Neuronal stem cell (in vitro differentiated cells): Measurements from ENCODE around the gene CRADD.
"Not testable (repeated sequence)": the region's sequence is repeated elsewhere in the genome, so short reads cannot be mapped to it uniquely, and the experiment has no call there.

Experiments used
- DNase-seq: peaks from one replicate; pipeline ENCODE4 v3.0.0-alpha.2; 2013; ENCODE audit warnings: low spot score
- H2AFZ ChIP-seq: one replicate; pipeline ENCODE4 v1.6.1; 2013; ENCODE audit warnings: mild to moderate bottlenecking, low read length, inconsistent platforms
- H2AK5ac ChIP-seq: 2 replicates; pipeline ENCODE4 v1.6.1; 2013; ENCODE audit warnings: low read depth, mild to moderate bottlenecking, inconsistent platforms, low read length, moderate library complexity, mixed read lengths
- H2BK120ac ChIP-seq: 2 replicates; pipeline ENCODE4 v1.6.1; 2013; ENCODE audit warnings: low read depth, mild to moderate bottlenecking, inconsistent platforms, low read length, moderate library complexity, mixed read lengths
- H2BK12ac ChIP-seq: one replicate; pipeline ENCODE4 v1.6.1; 2013; ENCODE audit warnings: low read length, inconsistent platforms
- H2BK15ac ChIP-seq: 2 replicates; pipeline ENCODE4 v1.6.1; 2013; ENCODE audit warnings: mild to moderate bottlenecking, low read length, inconsistent platforms, mixed read lengths
- H2BK5ac ChIP-seq: one replicate; pipeline ENCODE4 v1.6.1; 2013; ENCODE audit warnings: inconsistent platforms, mild to moderate bottlenecking, low read length, moderate library complexity
- H3K14ac ChIP-seq: one replicate; pipeline ENCODE4 v1.6.1; 2013; ENCODE audit warnings: low read length, inconsistent platforms
- H3K18ac ChIP-seq: 2 replicates; pipeline ENCODE4 v1.6.1; 2013; ENCODE audit warnings: low read length, inconsistent platforms
- H3K23ac ChIP-seq: 2 replicates; pipeline ENCODE4 v1.6.1; 2013; ENCODE audit warnings: low read depth, mild to moderate bottlenecking, mixed read lengths, low read length, inconsistent platforms; ENCODE audit not compliant: poor library complexity
- H3K27ac ChIP-seq: replicated peaks from 3 replicates; pipeline ENCODE4 v1.5.1; 2013; ENCODE audit warnings: low read length, inconsistent platforms
- H3K27me3 ChIP-seq, 3 experiments: 2 replicates each; pipeline ENCODE4 v1.6.1; 2013; ENCODE audit warnings: low read length in 3 of 3, mild to moderate bottlenecking in 2 of 3, inconsistent platforms in 1 of 3, low read depth in 1 of 3, mixed read lengths in 1 of 3, moderate library complexity in 1 of 3; ENCODE audit not compliant: control insufficient read depth in 3 of 3, insufficient read depth in 3 of 3
- H3K36me3 ChIP-seq, 2 donors: replicated peaks in 1 of 2; 2 replicates each; pipeline ENCODE4 v1.6.1; 2013; ENCODE audit warnings: low read length in 2 of 2; ENCODE audit not compliant: control insufficient read depth in 2 of 2, insufficient read depth in 2 of 2
- H3K4ac ChIP-seq: 2 replicates; pipeline ENCODE4 v1.6.1; 2013; ENCODE audit warnings: inconsistent platforms, mild to moderate bottlenecking, low read length, moderate library complexity
- H3K4me1 ChIP-seq, 2 donors: 1 replicate in 1 of 2; 2 replicates in 1 of 2; pipeline ENCODE4 v1.6.1; 2013; ENCODE audit warnings: low read length in 2 of 2, low read depth in 1 of 2; ENCODE audit not compliant: control insufficient read depth in 2 of 2, insufficient read depth in 1 of 2
- H3K4me2 ChIP-seq: one replicate; pipeline ENCODE4 v1.6.1; 2013; ENCODE audit warnings: mild to moderate bottlenecking, low read length, inconsistent platforms; ENCODE audit not compliant: insufficient read depth, poor library complexity, severe bottlenecking
- H3K4me3 ChIP-seq, 2 donors: 2 replicates each; pipeline ENCODE4 v1.5.1; 2013; ENCODE audit warnings: low read length in 2 of 2, mild to moderate bottlenecking in 2 of 2, inconsistent platforms in 1 of 2, moderate library complexity in 1 of 2
- H3K79me1 ChIP-seq: one replicate; pipeline ENCODE4 v1.6.1; 2013; ENCODE audit warnings: low read depth, mild to moderate bottlenecking, inconsistent platforms, low read length, moderate library complexity
- H3K9ac ChIP-seq: one replicate; pipeline ENCODE4 v1.6.1; 2013; ENCODE audit warnings: mild to moderate bottlenecking, low read depth, low read length, inconsistent platforms; ENCODE audit not compliant: poor library complexity
- H3K9me3 ChIP-seq, 2 donors: replicated peaks in 1 of 2; 2 replicates each; pipeline versions ENCODE3 to v1.6.1; 2013; ENCODE audit warnings: low read length in 2 of 2, mild to moderate bottlenecking in 2 of 2, inconsistent platforms in 1 of 2, low read depth in 1 of 2, mixed read lengths in 1 of 2, moderate library complexity in 1 of 2; ENCODE audit not compliant: control insufficient read depth in 2 of 2, insufficient read depth in 1 of 2
- H4K8ac ChIP-seq: one replicate; pipeline ENCODE4 v1.6.1; 2013; ENCODE audit warnings: low read depth, mild to moderate bottlenecking, inconsistent platforms, low read length, moderate library complexity
- H4K91ac ChIP-seq: one replicate; pipeline ENCODE4 v1.6.1; 2013; ENCODE audit warnings: low read length, low read depth, mild to moderate bottlenecking, inconsistent platforms; ENCODE audit not compliant: poor library complexity
- WGBS, 2 donors: extraction: QIAGEN DNeasy Blood & Tissue Kit; methylation state at CpG; one replicate each; pipeline ENCODE4 v1.1.7; 2013; ENCODE audit warnings: missing lambda C conversion rate in 2 of 2, mixed read lengths in 1 of 2; ENCODE audit not compliant: insufficient read length in 2 of 2, insufficient replicate concordance in 1 of 2; ENCODE audit errors: extremely low coverage in 2 of 2; 5-methylcytosine and 5-hydroxymethylcytosine counted together

The CRADD gene

DNA sequence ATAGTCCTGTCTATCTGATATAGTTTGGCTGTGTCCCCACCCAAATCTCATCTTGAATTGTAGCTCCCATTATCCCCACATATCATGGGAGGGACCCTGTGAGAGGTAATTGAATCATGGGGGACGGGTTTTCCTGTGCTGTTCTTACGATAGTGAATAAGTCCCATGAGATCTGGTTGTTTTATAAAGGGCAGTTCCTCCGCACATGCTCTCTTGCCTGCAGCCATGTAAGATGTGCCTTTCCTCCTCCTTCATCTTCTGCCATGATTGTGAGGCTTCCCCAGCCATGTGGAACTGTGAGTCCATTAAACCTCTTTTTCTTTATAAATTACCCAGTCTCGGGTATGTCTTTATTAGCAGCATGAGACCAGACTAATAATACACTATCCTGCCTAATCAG, 251.9 kb downstream of the CRADD start:
- H2BK15ac ChIP-seq, H3K27ac ChIP-seq, H4K8ac ChIP-seq, H3K14ac ChIP-seq, H3K27me3 ChIP-seq, H4K91ac ChIP-seq, H3K4me3 ChIP-seq, H2BK5ac ChIP-seq, H3K23ac ChIP-seq, H3K9ac ChIP-seq, H2AK5ac ChIP-seq, DNase-seq, H3K18ac ChIP-seq, H2AFZ ChIP-seq, H2BK12ac ChIP-seq, H3K4me2 ChIP-seq, H2BK120ac ChIP-seq, H3K36me3 ChIP-seq, H3K9me3 ChIP-seq, H3K4ac ChIP-seq, H3K4me1 ChIP-seq, H3K79me1 ChIP-seq: not testable (repeated sequence)
- WGBS, 2 donors, result no CpG with 5 or more reads among the region's 4 CpGs

- no CpG with 5 or more reads among the region's 7 CpGs for WGBS, 2 donors
Observed at GRCh38 chr12:93937812-93938211, 260.6 kb downstream of the CRADD start.

DNA sequence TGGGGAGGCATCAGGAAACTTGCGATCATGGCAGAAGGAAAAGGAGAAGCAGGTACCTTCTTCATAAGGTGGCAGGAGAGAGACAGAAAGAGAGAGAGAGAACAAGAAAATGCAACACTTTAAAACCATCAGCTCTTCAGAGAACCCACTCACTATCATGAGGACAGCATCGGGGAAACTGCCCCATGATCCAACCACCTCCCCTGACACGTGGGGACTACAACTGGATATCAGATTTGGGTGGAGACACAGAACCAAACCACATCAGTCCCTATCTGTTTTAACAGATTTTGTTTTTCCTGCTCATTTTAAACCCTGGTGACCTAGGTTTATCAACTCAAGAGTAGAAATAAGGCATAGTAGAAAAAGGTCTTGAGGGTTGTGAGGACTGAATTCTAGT, 261.1 kb downstream of the CRADD start:
- H3K4ac ChIP-seq, result no peak overlapping the region
- no peaks in the 10 kb centered on the region for H3K27me3 ChIP-seq
- peaks cover 0 to 4% of the 10 kb centered on the region in 2 donors for H3K9me3 ChIP-seq
- no peak overlapping the region for H2AK5ac ChIP-seq
- no peak overlapping the region for H3K18ac ChIP-seq
- no peak overlapping the region for H3K9ac ChIP-seq
- H3K4me1 ChIP-seq, result no peaks in the 10 kb centered on the region
- H3K36me3 ChIP-seq, result no peaks in the 10 kb centered on the region
- H2BK15ac ChIP-seq, result no peak overlapping the region
- H3K14ac ChIP-seq, result no peak overlapping the region
- no peak for DNase-seq
- H2BK12ac ChIP-seq, result no peak overlapping the region
- no peak overlapping the region for H2AFZ ChIP-seq
- no peak overlapping the region for H4K8ac ChIP-seq
- no peak overlapping the region for H2BK5ac ChIP-seq
- no peak overlapping the region for H2BK120ac ChIP-seq
- no peaks in the 10 kb centered on the region for H3K79me1 ChIP-seq
- no CpG with 5 or more reads among the region's 3 CpGs for WGBS, 2 donors
- H3K27ac ChIP-seq, result no peak overlapping the region
- H3K4me3 ChIP-seq, result no peak overlapping the region
- no peak overlapping the region for H3K4me2 ChIP-seq
- no peak overlapping the region for H4K91ac ChIP-seq
- H3K23ac ChIP-seq, result no peak overlapping the region

More at GRCh38 chr12:93937812-93938211, 260.6 kb downstream of the CRADD start:
- no peak overlapping the region for H4K91ac ChIP-seq
- no peaks in the 10 kb centered on the region for H3K27me3 ChIP-seq
- H3K23ac ChIP-seq, result no peak overlapping the region
- DNase-seq, result no peak
- H2BK120ac ChIP-seq, result no peak overlapping the region
- no peak overlapping the region for H3K4me3 ChIP-seq
- H2BK15ac ChIP-seq, result no peak overlapping the region
- no peak overlapping the region for H2AFZ ChIP-seq
- no peak overlapping the region for H3K4ac ChIP-seq
- H3K14ac ChIP-seq, result no peak overlapping the region
- H2AK5ac ChIP-seq, result no peak overlapping the region
- no peak overlapping the region for H2BK12ac ChIP-seq
- no peak overlapping the region for H3K4me2 ChIP-seq
- H3K27ac ChIP-seq, result no peak overlapping the region
- no peak overlapping the region for H3K9ac ChIP-seq
- H3K36me3 ChIP-seq, result no peaks in the 10 kb centered on the region
- H3K18ac ChIP-seq, result no peak overlapping the region
- no peaks in the 10 kb centered on the region for H3K4me1 ChIP-seq
- peaks cover 0 to 4% of the 10 kb centered on the region in 2 donors for H3K9me3 ChIP-seq
- H2BK5ac ChIP-seq, result no peak overlapping the region
- no peaks in the 10 kb centered on the region for H3K79me1 ChIP-seq
- H4K8ac ChIP-seq, result no peak overlapping the region

DNA sequence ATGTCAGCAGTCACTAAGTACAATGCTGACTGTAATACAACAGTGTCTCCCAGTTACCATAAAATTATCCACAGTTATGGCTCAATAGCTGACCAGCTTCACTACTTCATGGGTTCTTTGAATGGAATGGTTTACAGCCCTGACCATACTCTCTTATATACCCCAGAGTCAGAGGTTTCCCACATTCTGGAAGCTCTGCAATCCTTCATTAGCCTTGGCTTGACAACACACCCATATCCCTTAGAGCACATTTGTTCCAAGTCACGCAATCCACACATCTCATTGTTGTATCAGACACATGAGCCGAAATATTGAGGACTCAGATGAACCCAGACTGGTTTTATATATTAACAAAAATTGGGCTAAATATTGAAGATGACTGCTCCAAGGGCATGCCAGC, 261.8 kb downstream of the CRADD start:
- Histone ChIP-seq H3K4me2 (no peak overlapping the region), H2BK5ac (no peak overlapping the region), H3K18ac (no peak overlapping the region), H3K79me1 (no peaks in the 10 kb centered on the region), H3K36me3 (no peaks in the 10 kb centered on the region), H2AFZ (no peak overlapping the region), H2BK15ac (no peak overlapping the region), H2BK120ac (no peak overlapping the region), H2AK5ac (no peak overlapping the region), H3K14ac (no peak overlapping the region), H3K4me3 (no peak overlapping the region), H3K23ac (no peak overlapping the region), H2BK12ac (no peak overlapping the region), H3K4me1 (no peaks in the 10 kb centered on the region), H4K91ac (no peak overlapping the region), H3K9ac (no peak overlapping the region), H4K8ac (no peak overlapping the region), H3K9me3 (peaks cover 0 to 4% of the 10 kb centered on the region in 2 donors), H3K4ac (no peak overlapping the region), H3K27me3 (no peaks in the 10 kb centered on the region), H3K27ac (no peak overlapping the region)
- DNase-seq, result no peak
- WGBS, 2 donors, result no CpG with 5 or more reads among the region's 2 CpGs
